Measurements from ENCODE around the gene NCCRP1. TPM values are rescaled to one million over a fixed set of nuclear protein-coding genes. Genes with fewer than 3 reads are reported as not detected.

NCCRP1 gene
- total RNA-seq, 1 donor: not detected

DNA sequence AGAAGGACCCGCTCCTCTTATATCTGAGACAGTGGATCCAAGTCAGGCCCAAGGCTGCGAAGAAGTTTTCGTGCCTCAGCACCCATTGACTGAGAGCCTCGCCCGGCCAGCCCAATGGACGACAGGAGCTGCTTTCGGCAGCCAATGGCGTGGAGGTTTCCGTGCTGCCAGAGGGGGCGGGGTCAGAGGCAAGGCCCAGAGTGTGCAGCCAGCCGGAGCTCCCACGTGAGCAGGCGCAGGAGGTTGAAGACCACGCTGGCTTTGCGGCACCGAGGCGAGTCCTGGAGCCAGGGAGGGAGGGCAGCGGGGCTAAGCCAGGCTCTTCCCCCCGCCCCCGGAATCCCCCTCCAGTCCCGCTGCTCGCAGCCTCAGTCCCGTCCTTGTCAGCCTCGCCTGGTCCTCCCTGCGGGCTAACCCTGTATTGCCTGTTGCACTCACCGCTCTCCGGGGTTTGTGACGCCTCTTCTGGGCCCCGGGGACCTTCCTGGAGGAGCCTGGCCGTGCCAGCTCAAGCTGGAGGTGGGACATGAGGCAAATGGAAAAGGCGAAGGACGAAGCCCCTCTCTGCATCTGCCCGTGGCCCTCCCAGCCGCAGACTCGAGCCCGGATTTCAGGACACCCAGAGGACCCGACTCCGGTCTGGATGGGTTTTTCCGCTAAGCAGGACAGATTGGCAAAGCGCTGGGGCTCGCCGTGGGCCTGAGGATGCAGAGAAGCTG is 50.3 kb downstream of the NCCRP1 start:
- no peak for DNase-seq (ENCODE audit: low read depth)
- TF ChIP-seq, protein P1, sequence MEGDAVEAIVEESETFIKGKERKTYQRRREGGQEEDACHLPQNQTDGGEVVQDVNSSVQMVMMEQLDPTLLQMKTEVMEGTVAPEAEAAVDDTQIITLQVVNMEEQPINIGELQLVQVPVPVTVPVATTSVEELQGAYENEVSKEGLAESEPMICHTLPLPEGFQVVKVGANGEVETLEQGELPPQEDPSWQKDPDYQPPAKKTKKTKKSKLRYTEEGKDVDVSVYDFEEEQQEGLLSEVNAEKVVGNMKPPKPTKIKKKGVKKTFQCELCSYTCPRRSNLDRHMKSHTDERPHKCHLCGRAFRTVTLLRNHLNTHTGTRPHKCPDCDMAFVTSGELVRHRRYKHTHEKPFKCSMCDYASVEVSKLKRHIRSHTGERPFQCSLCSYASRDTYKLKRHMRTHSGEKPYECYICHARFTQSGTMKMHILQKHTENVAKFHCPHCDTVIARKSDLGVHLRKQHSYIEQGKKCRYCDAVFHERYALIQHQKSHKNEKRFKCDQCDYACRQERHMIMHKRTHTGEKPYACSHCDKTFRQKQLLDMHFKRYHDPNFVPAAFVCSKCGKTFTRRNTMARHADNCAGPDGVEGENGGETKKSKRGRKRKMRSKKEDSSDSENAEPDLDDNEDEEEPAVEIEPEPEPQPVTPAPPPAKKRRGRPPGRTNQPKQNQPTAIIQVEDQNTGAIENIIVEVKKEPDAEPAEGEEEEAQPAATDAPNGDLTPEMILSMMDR (IDR thresholded peaks at IDR 0.05; ENCODE audit: insufficient read depth, low read length): no peak
- H3K4me3 ChIP-seq (ENCODE audit: low read depth, low read length): no peak overlapping the region

DNA sequence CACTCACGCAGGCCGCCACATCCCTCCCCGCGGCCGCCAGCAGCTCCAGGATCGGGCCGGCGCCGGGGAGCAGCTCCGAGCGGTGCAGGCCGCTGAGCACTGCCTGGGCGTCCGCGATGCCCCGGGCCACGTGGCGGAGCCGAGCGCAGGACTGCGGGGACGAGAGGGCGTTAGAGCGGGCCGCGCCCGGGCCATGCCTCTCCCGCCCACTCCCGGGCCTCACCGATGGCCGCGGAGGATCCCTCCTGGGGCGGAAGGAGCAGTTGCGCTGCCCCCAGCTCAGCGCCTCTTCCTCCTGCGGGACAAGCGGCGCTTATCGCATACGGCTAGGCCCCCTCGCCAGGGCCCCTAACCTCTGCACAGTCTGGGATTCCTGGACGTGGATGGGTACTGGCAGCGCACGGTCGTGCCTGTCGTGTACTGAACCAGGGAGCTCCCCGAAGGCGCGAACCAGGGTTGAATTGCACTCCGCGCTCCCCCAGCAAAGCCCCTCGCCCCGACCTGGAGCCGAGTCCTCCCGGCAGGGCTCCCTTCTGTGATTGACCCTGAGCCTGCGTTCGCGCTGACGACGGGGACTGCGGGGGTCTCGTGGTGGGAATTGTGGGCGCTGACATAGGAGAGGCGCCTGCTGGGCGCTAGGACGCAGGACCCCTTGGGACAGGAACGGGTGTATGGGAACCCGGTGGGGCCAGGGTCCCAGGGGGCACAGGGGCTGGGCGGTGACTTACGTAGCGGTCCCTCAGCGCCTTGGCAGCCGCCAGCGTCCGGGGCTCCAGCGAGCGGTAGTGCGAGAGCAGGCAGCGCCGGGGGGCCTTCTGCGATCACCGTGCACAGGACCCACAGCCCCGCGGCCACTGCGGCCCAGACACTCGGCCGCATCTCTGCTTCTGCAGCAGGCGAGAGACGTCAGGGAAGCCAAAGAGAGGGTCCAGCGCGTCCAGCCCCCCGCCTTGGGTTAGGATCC is 51.2 kb downstream of the NCCRP1 start:
- no peak overlapping the region for H3K4me3 ChIP-seq (ENCODE audit: low read depth, low read length)
- DNase-seq (ENCODE audit: low read depth): no peak
- TF ChIP-seq, protein P1 (IDR thresholded peaks at IDR 0.05; ENCODE audit: insufficient read depth, low read length): no peak

DNA sequence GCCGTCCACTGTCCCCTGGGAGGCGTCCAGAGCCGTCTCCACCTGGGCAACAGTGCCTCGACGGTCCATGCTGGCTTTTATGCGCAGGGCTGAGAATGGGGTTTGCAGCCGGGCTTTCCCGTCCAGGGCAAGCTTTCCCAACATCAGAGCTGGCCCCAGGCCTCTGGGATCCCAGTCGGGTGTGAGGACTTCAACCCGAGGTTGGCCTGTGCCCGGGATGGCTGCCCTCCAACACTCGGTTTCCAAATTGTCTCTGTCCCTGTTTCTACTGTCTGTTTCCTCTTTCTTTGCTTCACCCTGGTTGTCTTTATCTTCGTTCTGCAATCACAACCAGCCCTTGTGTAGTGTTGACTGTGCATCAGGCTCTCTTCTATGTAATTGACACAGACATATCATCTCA is 52.0 kb downstream of the NCCRP1 start, which contains the start of gene IFNL4:
TSS of gene IFNL4 (minus strand) at position 51 of the 400 bp plus-strand sequence.
- no peak within 1 kb of the TSS for H3K4me3 ChIP-seq (ENCODE audit: low read depth, low read length)
- TF ChIP-seq, protein P1 (IDR thresholded peaks at IDR 0.05; ENCODE audit: insufficient read depth, low read length): no peak
- DNase-seq (ENCODE audit: low read depth): no peak

DNA sequence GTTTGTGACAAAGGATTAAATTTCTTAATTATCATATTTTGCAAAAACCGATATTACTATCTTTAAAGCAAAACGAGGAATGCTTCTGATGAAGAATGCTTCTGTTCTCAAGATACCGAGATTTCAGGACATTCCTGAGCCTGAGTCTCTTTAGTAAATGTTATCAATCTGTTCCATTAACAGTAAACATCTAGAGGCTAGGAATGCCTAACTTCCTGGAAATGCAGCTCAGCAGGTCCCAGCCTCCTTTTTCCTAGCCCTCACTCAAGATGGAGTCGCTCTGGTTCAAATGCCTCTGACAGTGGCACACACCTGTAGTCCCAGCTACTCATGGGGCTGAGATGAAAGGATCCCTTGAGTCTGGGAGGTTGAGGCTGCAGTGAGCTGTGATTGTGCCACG is 54.3 kb downstream of the NCCRP1 start:
- TF ChIP-seq, protein P1 (IDR thresholded peaks at IDR 0.05; ENCODE audit: insufficient read depth, low read length): no peak
- H3K4me3 ChIP-seq (ENCODE audit: low read depth, low read length): no peak overlapping the region
- no peak for DNase-seq (ENCODE audit: low read depth)

Other genes with a start within 250 kb of the NCCRP1 start
- gene FBXO17, start 221.2 kb upstream of the NCCRP1 start, total RNA-seq (ENCODE audit: low replicate concordance): 22.9 and 56.3 TPM in 2 replicates
- gene FBXO27, start 164.4 kb upstream of the NCCRP1 start, total RNA-seq (ENCODE audit: low replicate concordance): 7.2 and 17.8 TPM in 2 replicates
- 0.45 TPM in 1 of 2 replicates, not detected in the other for gene ACP7, start 112.6 kb upstream of the NCCRP1 start, total RNA-seq (ENCODE audit: low replicate concordance)
- 7.6 and 9.0 TPM in 2 replicates for gene PAK4, start 71.2 kb upstream of the NCCRP1 start, total RNA-seq (ENCODE audit: low replicate concordance)
- not detected in 2 replicates for gene SYCN, start 7.3 kb downstream of the NCCRP1 start, total RNA-seq (ENCODE audit: low replicate concordance)
- not detected in 2 replicates for gene IFNL3, start 48.0 kb downstream of the NCCRP1 start, total RNA-seq (ENCODE audit: low replicate concordance)
- not detected in 2 replicates for gene IFNL4, start 51.9 kb downstream of the NCCRP1 start, total RNA-seq (ENCODE audit: low replicate concordance)
- gene IFNL2, start 71.4 kb downstream of the NCCRP1 start, total RNA-seq (ENCODE audit: low replicate concordance): not detected in 2 replicates
- gene IFNL1, start 99.4 kb downstream of the NCCRP1 start, total RNA-seq (ENCODE audit: low replicate concordance): not detected in 2 replicates
- 0.08 and 0.18 TPM in 2 replicates for gene LRFN1, start 123.9 kb downstream of the NCCRP1 start, total RNA-seq (ENCODE audit: low replicate concordance)
- gene GMFG, start 139.1 kb downstream of the NCCRP1 start, total RNA-seq (ENCODE audit: low replicate concordance): 4.2 TPM in 1 of 2 replicates, not detected in the other
- 21.5 and 84.9 TPM in 2 replicates for gene SAMD4B, start 145.5 kb downstream of the NCCRP1 start, total RNA-seq (ENCODE audit: low replicate concordance)
- 36.1 and 45.4 TPM in 2 replicates for gene PAF1, start 194.1 kb downstream of the NCCRP1 start, total RNA-seq (ENCODE audit: low replicate concordance)
- 16.2 and 25.7 TPM in 2 replicates for gene MED29, start 194.4 kb downstream of the NCCRP1 start, total RNA-seq (ENCODE audit: low replicate concordance)
- 10.8 and 18.3 TPM in 2 replicates for gene ZFP36, start 209.9 kb downstream of the NCCRP1 start, total RNA-seq (ENCODE audit: low replicate concordance)
- 14.1 and 29.1 TPM in 2 replicates for gene PLEKHG2, start 215.7 kb downstream of the NCCRP1 start, total RNA-seq (ENCODE audit: low replicate concordance)
- 23.5 and 148 TPM in 2 replicates for gene RPS16, start 239.0 kb downstream of the NCCRP1 start, total RNA-seq (ENCODE audit: low replicate concordance)
- 88.2 and 299 TPM in 2 replicates for gene SUPT5H, start 248.6 kb downstream of the NCCRP1 start, total RNA-seq (ENCODE audit: low replicate concordance)